Duodenal mucosa (tissue), 2 donors: ENCODE measurements around the gene NANOS3.
"Not testable (repeated sequence)": the region's sequence is repeated elsewhere in the genome, so short reads cannot be mapped to it uniquely, and the experiment has no call there.

ENCODE experiments used
- H3K27ac ChIP-seq: one replicate; pipeline ENCODE4 v1.7.0; 2013; ENCODE audit warnings: low read depth, low read length
- H3K27me3 ChIP-seq, 2 donors: one replicate each; pipeline ENCODE4 v1.7.0; 2013; ENCODE audit warnings: low read length in 2 of 2, control low read depth in 1 of 2; ENCODE audit not compliant: insufficient read depth in 2 of 2, control insufficient read depth in 1 of 2
- H3K36me3 ChIP-seq, 2 donors: one replicate each; pipeline ENCODE4 v1.7.0; 2013; ENCODE audit warnings: low read length in 2 of 2, control low read depth in 1 of 2; ENCODE audit not compliant: insufficient read depth in 2 of 2, control insufficient read depth in 1 of 2
- H3K4me1 ChIP-seq, 2 donors: one replicate each; pipeline ENCODE4 v1.7.0; 2013; ENCODE audit warnings: low read length in 2 of 2, control low read depth in 1 of 2; ENCODE audit not compliant: insufficient read depth in 2 of 2, control insufficient read depth in 1 of 2
- H3K4me3 ChIP-seq, 2 donors: one replicate each; pipeline ENCODE4 v1.7.0; 2013; ENCODE audit warnings: low read length in 2 of 2, low read depth in 1 of 2
- H3K9ac ChIP-seq, 2 donors: one replicate each; pipeline ENCODE4 v1.7.0; 2013; ENCODE audit warnings: low read length in 2 of 2, low read depth in 1 of 2
- H3K9me3 ChIP-seq, 2 donors: one replicate each; pipeline ENCODE4 v1.7.0; 2013; ENCODE audit warnings: low read length in 2 of 2, control low read depth in 1 of 2; ENCODE audit not compliant: control insufficient read depth in 1 of 2

The NANOS3 gene

DNA sequence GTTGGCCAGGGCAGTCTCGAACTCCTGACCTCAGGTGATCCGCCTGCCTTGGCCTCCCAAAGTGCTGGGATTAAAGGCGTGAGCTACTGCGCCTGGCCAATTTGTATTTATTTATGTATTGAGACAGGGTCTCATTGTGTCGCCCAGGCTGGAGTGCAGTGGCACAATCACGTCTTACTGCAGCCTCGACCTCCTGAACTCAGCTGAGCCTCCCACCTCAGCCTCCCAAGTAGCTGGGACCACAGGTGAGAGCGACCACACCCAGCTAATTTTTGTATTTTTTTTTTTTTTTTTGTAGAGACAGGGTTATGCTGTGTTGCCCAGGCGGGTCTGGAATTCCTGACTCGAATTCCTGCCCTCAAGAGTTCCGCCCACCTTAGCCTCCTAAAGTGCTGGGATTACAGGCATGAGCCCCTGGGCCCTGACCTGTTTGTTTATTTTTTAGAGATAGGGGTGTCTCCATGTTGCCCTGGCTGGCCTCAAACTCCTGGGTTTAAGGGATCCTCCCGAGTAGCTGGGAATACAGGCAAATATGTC lies 24.7 kb upstream of the NANOS3 start:
- not testable (repeated sequence) for H3K27me3 ChIP-seq, H3K27ac ChIP-seq, H3K4me3 ChIP-seq, H3K9me3 ChIP-seq, H3K36me3 ChIP-seq, H3K9ac ChIP-seq
- peaks cover 21 to 27% of the 10 kb centered on the region in 2 donors for H3K4me1 ChIP-seq

DNA sequence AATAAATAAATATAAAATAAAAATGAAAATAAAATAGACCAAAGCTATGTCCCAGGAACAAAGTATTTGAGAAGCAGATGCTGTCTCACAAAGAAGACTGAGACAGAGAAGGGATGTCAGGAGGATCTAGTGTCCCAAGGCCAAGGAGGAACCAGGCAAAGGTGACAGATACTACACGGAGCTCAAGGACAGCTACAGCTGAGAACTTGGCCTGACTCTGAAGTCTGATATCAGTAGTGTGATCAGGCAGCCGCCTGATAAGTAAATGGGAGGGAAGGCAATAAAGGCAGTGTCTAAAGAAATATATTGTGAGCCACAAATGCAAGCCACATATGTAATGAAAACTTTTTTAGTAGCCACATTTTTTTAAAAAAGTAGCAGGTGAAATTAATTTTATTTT lies 20.4 kb upstream of the NANOS3 start:
- H3K27ac ChIP-seq: no peak overlapping the region

DNA sequence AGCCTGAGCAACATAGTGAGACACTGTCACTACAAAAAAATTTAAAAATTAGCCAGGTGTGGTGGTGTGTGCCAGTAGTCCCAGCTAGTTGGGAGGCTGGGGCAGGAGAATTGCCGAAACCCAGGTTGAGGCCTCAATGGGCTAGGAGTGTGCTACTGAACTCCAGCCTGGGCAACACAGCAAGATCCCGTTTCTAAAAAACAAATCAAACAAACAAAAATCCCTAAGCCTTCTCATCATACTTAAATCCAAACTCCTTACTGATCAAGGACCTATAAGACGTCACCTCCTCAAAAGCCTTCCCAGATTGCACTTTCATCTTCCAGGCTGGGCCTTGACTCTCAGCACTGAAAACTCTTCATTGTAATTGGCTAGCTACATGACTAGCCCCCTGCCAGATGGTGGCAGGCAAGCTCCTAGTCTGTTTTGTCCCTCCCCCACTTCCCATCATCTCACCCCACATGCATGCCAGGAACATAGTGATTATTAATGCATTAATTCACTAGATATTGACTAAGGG lies 17.5 kb upstream of the NANOS3 start:
- Histone ChIP-seq H3K27ac (no peak overlapping the region), H3K27me3 (peaks cover 0 to 6% of the 10 kb centered on the region in 2 donors), H3K36me3 (no peaks in the 10 kb centered on the region), H3K4me1 (peaks cover 10 to 13% of the 10 kb centered on the region in 2 donors), H3K9me3 (no peaks in the 10 kb centered on the region), H3K4me3 (no peak overlapping the region), H3K9ac (no peak overlapping the region)

More for the DNA sequence above, 20.4 kb upstream of the NANOS3 start:
- Histone ChIP-seq H3K27me3 (no peaks in the 10 kb centered on the region), H3K9ac (no peak overlapping the region), H3K36me3 (no peaks in the 10 kb centered on the region), H3K4me1 (peaks cover 5% of the 10 kb centered on the region in 2 donors), H3K9me3 (no peaks in the 10 kb centered on the region), H3K4me3 (no peak overlapping the region)

DNA sequence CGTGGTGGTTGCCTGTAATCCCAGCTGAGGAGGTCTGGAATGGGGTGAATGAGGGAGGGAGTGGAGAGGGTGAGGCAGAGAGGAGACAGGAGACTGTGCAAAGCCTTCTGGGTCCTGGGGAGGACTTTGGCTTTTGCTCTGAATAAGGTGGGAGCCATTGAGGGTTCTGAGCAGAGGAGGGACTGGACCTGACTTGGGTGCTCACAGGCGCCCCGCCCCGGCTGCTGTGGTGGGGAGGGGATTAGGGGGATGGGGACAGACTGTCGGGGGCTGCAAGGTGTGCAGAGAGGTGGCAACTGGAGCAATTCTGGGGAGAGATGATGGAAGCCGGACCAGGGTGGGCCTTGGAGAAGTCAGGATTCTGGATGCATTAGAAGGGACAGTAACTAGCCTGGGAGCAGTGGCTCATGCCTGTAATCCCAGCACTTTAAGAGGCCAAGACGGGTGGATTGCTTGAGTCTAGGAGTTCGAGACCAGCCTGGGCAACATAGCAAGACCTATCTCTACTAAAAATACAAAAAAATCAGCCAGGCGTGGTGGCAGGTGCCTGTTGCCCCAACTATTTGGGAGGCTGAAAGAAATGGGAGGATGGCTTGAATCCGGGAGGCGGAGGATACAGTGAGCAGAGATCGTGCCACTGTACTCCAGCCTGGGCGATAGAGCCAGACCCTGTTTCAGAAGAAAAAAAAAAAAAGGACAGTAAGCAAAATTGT lies 16.1 kb upstream of the NANOS3 start:
- peaks cover 0 to 8% of the 10 kb centered on the region in 2 donors for H3K27me3 ChIP-seq
- no peaks in the 10 kb centered on the region for H3K36me3 ChIP-seq
- peak overlapping the region; percentile 84 for H3K27ac ChIP-seq
- no peak overlapping the region for H3K9ac ChIP-seq
- H3K9me3 ChIP-seq: no peaks in the 10 kb centered on the region
- H3K4me1 ChIP-seq: peaks cover 12 to 16% of the 10 kb centered on the region in 2 donors
- peak overlapping the region in 1 of 2 donors; percentile 61 for H3K4me3 ChIP-seq

DNA sequence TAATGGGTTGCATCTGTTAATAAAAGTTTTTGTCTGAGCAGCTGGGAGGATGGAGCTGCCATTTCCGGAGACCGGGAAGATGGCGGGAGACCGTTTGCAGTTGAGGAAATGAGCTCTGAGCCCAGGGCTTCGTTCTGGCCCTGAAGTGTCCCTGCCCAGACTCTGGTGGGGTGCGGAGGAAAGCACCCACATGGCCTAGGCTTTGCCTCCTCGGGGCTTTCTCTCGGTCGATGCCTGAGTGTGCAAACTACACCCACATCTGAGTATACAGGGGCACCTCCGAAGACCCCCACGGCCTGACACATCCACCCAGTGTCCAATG lies 15.6 kb upstream of the NANOS3 start:
- Histone ChIP-seq H3K36me3 (no peaks in the 10 kb centered on the region), H3K9ac (peak overlapping the region; percentile 67 to 69), H3K4me3 (peak overlapping the region; percentile 61 to 65), H3K27me3 (peaks cover 1 to 11% of the 10 kb centered on the region in 2 donors), H3K9me3 (no peaks in the 10 kb centered on the region), H3K27ac (peak overlapping the region; percentile 84), H3K4me1 (peaks cover 16 to 20% of the 10 kb centered on the region in 2 donors)

DNA sequence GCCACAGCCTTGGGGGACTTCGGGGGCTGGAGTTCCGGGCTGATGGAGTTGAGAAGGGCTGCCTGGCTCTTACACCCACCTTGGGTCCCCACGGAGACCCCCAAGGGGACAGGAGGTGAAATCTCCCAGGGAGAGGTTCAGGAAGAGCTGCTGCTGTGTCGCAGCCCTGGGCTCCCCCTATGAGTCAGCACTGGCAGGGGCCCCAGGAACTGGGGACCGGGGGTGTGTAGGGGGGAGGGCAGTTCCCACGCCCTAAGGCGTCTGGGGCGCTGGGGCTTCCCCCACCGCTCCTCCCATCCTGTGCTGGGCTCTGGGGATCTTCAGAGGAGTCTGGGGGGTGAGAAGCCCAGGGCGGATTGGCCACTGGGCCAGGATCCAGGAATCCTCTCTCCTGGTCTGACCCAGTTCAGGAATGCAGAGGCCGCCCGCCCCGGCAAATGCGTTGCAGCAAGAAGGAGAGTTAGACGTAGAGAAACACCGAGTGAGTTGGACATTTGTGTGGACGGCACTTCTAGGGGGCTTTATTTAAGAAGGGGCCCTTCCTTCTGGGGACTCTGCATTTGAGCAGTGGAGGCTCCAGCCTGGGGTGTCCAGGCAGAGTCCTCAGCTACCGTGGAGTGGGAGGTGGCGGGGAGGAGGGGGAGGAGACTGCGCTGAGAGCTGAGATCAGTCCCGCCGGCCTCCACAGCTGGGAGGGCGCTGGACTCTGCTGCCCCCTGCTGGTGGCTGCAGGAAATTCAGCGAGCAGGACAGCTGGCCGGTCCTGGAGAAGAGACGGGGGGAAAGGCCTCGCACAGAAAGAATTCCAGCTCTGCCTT lies 15.0 kb upstream of the NANOS3 start:
- Histone ChIP-seq H3K4me3 (peak overlapping the region; percentile 61 to 65), H3K9ac (peak overlapping the region; percentile 67 to 69), H3K36me3 (no peaks in the 10 kb centered on the region), H3K9me3 (no peaks in the 10 kb centered on the region), H3K4me1 (peaks cover 17 to 24% of the 10 kb centered on the region in 2 donors), H3K27ac (peak overlapping the region; percentile 84), H3K27me3 (peaks cover 5 to 15% of the 10 kb centered on the region in 2 donors)

DNA sequence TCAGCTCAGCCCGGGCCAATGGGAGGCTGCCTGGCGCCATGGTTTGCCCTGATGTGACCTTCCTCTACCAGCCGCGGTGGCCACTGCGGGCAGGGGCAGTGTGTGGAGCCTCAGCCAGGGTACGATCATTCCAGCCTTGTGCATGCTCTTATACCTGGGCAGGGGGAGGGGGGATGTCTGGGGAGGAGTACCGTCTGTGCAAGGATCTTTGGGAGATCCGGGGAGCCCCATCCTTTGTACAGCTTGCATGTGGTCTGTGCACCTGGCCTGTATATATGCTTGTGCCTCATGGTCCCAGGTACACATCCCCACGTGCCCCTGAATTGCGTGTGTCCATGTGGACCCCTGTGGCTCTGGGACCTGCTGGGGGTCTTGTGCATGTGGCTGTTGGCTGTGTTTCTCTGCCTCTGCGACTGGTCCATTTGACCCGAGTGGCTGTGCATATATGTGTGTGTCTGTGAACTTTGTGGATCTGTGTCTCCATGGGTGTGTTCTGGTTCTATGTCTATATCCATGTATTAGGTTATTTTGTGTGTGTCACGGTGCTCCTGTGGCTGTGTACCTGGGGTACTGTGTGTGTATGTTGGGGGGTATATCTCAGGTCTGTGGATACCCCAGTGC lies 12.8 kb upstream of the NANOS3 start:
- H3K4me3 ChIP-seq: no peak overlapping the region
- peaks cover 17 to 24% of the 10 kb centered on the region in 2 donors for H3K4me1 ChIP-seq
- no peak overlapping the region for H3K9ac ChIP-seq
- H3K9me3 ChIP-seq: no peaks in the 10 kb centered on the region
- H3K27me3 ChIP-seq: peaks cover 5 to 15% of the 10 kb centered on the region in 2 donors
- H3K27ac ChIP-seq: no peak overlapping the region
- H3K36me3 ChIP-seq: no peaks in the 10 kb centered on the region

DNA sequence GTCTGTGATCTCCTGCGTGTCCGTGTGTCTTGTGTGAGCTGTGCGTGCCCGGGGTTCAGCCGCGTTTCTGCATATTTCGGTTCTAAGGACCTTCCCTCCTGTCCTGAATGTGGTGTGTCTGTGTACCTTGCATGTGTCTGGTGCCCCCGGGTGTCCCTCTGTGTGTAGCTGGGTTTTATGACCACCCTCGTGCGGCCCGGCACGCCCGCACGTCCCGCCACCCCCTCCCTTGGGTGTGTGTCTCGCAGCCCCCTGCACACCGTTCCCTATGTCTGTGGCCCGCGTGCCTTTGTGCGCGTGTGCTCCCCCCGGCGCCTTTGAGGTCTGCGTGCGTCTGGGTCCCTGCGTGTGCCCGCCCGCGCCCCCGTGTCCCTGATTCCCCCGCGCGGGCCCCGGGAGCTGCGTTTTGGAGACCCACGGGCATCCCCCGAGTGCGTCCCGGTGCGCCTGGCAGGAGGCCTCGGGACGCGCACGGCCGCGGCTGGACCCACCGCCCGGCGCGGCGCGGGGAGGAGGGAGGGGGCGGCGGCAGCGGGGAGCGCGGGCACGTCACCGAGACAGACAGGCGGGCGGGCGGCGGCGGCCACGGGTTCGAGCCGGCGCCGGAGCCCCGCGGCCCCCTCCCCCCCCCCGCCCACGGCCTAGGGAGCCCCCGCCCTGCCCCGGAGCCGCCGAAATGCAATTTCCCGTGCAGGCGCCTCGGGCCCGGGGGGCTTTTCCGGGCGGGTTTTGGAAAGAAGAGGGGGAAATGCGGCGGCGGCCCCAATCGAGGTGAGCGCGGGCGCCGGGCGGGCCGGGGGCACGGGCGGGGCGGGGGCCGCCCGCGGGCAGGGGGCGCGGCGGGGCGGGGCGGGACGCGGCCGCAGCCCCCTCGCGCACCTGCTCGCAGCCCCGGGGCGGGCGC lies 12.0 kb upstream of the NANOS3 start:
- peaks cover 5 to 15% of the 10 kb centered on the region in 2 donors for H3K27me3 ChIP-seq
- no peaks in the 10 kb centered on the region for H3K36me3 ChIP-seq
- H3K9ac ChIP-seq: no peak overlapping the region
- no peak overlapping the region for H3K27ac ChIP-seq
- peaks cover 17 to 24% of the 10 kb centered on the region in 2 donors for H3K4me1 ChIP-seq
- H3K4me3 ChIP-seq: no peak overlapping the region
- no peaks in the 10 kb centered on the region for H3K9me3 ChIP-seq
